Hepatocyte (in vitro differentiated cells): ENCODE results near the gene SLTM. TPM values are rescaled to one million over a fixed set of nuclear protein-coding genes. Genes with fewer than 3 reads are reported as not detected.

Source experiments
- DNase-seq: peaks from one replicate; pipeline ENCODE4 v3.0.0-alpha.2; 2016; ENCODE audit warnings: low spot score
- H2AFZ ChIP-seq: fragments of 200-600 bp; sonication (generic); 2 replicates; pipeline ENCODE4 v1.6.0; 2016; ENCODE audit warnings: antibody characterized with exemption, mild to moderate bottlenecking
- H3K27ac ChIP-seq: fragments of 200-600 bp; sonication (generic); 2 replicates; pipeline ENCODE4 v1.5.1; 2016; ENCODE audit warnings: mild to moderate bottlenecking
- H3K27me3 ChIP-seq: fragments of 200-600 bp; sonication (generic); 2 replicates; pipeline ENCODE4 v1.6.1; 2016
- H3K36me3 ChIP-seq: fragments of 200-600 bp; sonication (generic); replicated peaks from 2 replicates; pipeline ENCODE4 v1.5.1; 2016; ENCODE audit warnings: low read depth; ENCODE audit not compliant: insufficient read depth
- H3K4me1 ChIP-seq: fragments of 200-600 bp; sonication (generic); 2 replicates; pipeline ENCODE4 v1.5.1; 2016; ENCODE audit warnings: mild to moderate bottlenecking, moderate library complexity; ENCODE audit not compliant: insufficient read depth
- H3K4me2 ChIP-seq: fragments of 200-600 bp; sonication (generic); 2 replicates; pipeline ENCODE4 v1.6.0; 2016
- H3K4me3 ChIP-seq: fragments of 200-600 bp; sonication (generic); 2 replicates; pipeline ENCODE4 v1.5.1; 2016; ENCODE audit warnings: mild to moderate bottlenecking
- H3K79me2 ChIP-seq: fragments of 200-600 bp; sonication (generic); 2 replicates; pipeline ENCODE4 v1.6.0; 2017; ENCODE audit warnings: mild to moderate bottlenecking
- H3K9me2 ChIP-seq: fragments of 200-600 bp; sonication (generic); replicated peaks from 2 replicates; pipeline ENCODE4 v1.6.0; 2017; ENCODE audit warnings: mild to moderate bottlenecking; ENCODE audit not compliant: insufficient read depth
- H3K9me3 ChIP-seq: fragments of 200-600 bp; sonication (generic); 2 replicates; pipeline ENCODE4 v1.5.1; 2016; ENCODE audit warnings: low read depth, mild to moderate bottlenecking
- H4K20me1 ChIP-seq: fragments of 200-600 bp; sonication (generic); 2 replicates; pipeline ENCODE4 v1.6.0; 2016; ENCODE audit warnings: mild to moderate bottlenecking; ENCODE audit not compliant: insufficient read depth, poor library complexity, severe bottlenecking
- EZH2 ChIP-seq: fragments of 200-600 bp; sonication (generic); IDR thresholded peaks from 2 replicates; pipeline ENCODE4 v1.6.1; 2016; ENCODE audit warnings: antibody characterized with exemption, mild to moderate bottlenecking, borderline replicate concordance
- EZH2phosphoT487 ChIP-seq: fragments of 200-600 bp; sonication (generic); IDR thresholded peaks from one replicate; pipeline ENCODE4 v1.6.1; 2018; ENCODE audit warnings: antibody characterized with exemption, mild to moderate bottlenecking, low read depth, moderate library complexity; ENCODE audit not compliant: unreplicated experiment, severe bottlenecking
- WGBS: methylation state at CpG from one replicate; pipeline ENCODE4 v1.1.6; 2016; ENCODE audit warnings: low lambda C conversion rate; ENCODE audit errors: missing lambda C conversion rate; 5-methylcytosine and 5-hydroxymethylcytosine counted together
- polyA plus RNA-seq: library from polyadenylated mRNA; unstranded; fragments of >200 nt; fragmentation: Nextera tagmentation; extraction: Ambion mirVana; gene quantifications from 2 replicates; pipeline ENCODE4 v1.2.1, GENCODE V29; 2016
- total RNA-seq: library from RNA; depleted of rRNA; stranded (reverse); fragments of >200 nt; gene quantifications from 2 replicates; pipeline ENCODE4 v1.2.3, GENCODE V29; 2014
- TF ChIP-seq, protein P1 (sequence below): fragments of 200-600 bp; sonication (generic); IDR thresholded peaks from 2 replicates; pipeline ENCODE4 v1.5.1; 2016; ENCODE audit warnings: antibody characterized with exemption, mild to moderate bottlenecking; ENCODE audit not compliant: poor library complexity

The SLTM gene
- total and polyA plus RNA-seq, 2 experiments from 2014 or later = 73.0 to 75.0 TPM

DNA sequence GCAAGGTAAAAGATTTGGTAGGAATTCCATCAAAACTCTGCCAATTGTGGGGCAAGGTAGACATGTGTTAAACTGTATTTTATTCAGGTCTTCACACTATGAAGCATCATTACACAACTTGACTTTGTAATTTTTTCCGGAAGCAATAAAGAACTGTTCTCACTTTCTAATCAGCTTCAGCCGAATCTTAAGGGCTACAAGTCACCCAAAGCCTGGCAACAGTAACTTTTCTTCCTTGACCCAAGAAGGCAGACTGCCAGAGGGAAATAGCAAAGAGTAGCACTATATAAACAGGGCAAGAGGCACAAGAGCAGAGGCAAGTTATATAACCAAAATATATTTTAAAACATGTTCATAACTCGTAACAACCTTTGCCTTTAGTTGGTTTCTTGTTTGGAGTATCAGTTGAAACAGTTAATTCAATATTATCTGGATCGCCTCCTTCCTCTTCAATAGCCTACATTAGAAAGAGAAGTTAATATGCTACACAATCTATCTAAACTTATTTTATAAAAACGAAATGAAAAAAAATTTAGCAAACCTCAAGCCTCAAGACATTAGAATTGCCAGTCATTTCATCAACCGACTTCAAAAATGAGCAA lies 1.4 kb downstream of the SLTM start:
- H3K27ac ChIP-seq = peak overlapping the region; percentile 100
- peak; percentile 29 for DNase-seq
- peaks cover 35% of the 10 kb centered on the region for H4K20me1 ChIP-seq

DNA sequence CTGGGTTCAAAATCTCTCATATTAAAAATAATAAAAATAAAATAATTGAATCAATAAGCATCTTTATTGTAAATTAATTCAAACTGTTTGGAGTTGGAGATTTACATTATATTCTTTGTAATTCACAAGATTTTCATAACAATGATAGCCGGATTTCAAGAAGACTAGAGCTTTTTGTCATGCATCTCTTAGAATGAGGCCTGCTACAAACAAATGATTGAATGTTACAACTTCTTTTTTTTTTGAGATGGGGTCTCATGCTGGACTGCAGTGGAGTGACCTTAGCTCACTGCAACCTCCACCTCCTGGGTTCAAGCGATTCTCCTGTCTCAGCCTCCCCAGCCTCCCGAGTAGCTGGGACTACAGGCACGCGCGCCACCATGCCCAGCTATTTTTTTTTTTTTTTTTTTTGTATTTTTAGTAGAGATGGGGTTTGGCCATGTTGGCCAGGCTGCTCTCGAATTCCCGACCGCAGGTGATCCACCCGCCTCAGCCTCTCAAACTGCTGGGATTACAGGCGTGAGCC lies 3.5 kb downstream of the SLTM start:
- Histone ChIP-seq H3K4me2 (no peak overlapping the region), H3K4me3 (no peak overlapping the region), H3K79me2 (peaks cover 79% of the 10 kb centered on the region), H3K9me3 (no peaks in the 10 kb centered on the region), H4K20me1 (peaks cover 42% of the 10 kb centered on the region), H3K27ac (no peak overlapping the region), H3K9me2 (no peaks in the 10 kb centered on the region), H3K36me3 (no peaks in the 10 kb centered on the region), H2AFZ (no peak overlapping the region), H3K27me3 (no peaks in the 10 kb centered on the region), H3K4me1 (peaks cover 17% of the 10 kb centered on the region)
- TF ChIP-seq EZH2phosphoT487 (no peak), EZH2 (no peak)
- TF ChIP-seq, protein P1, sequence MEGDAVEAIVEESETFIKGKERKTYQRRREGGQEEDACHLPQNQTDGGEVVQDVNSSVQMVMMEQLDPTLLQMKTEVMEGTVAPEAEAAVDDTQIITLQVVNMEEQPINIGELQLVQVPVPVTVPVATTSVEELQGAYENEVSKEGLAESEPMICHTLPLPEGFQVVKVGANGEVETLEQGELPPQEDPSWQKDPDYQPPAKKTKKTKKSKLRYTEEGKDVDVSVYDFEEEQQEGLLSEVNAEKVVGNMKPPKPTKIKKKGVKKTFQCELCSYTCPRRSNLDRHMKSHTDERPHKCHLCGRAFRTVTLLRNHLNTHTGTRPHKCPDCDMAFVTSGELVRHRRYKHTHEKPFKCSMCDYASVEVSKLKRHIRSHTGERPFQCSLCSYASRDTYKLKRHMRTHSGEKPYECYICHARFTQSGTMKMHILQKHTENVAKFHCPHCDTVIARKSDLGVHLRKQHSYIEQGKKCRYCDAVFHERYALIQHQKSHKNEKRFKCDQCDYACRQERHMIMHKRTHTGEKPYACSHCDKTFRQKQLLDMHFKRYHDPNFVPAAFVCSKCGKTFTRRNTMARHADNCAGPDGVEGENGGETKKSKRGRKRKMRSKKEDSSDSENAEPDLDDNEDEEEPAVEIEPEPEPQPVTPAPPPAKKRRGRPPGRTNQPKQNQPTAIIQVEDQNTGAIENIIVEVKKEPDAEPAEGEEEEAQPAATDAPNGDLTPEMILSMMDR = no peak
- DNase-seq = no peak
- 96% methylated on average over 11 of the region's 11 CpGs for WGBS

More for the DNA sequence above, 1.4 kb downstream of the SLTM start:
- H3K27me3 ChIP-seq = no peaks in the 10 kb centered on the region
- peaks cover 17% of the 10 kb centered on the region for H3K4me1 ChIP-seq
- peak overlapping the region; percentile 95 for H3K4me3 ChIP-seq
- no peaks in the 10 kb centered on the region for H3K9me2 ChIP-seq
- H3K79me2 ChIP-seq = peaks cover 58% of the 10 kb centered on the region
- 1% methylated on average over 6 of the region's 6 CpGs for whole genome bisulfite sequencing
- no peaks in the 10 kb centered on the region for H3K9me3 ChIP-seq
- H2AFZ ChIP-seq = peak overlapping the region; percentile 92
- peak overlapping the region; percentile 78 for H3K4me2 ChIP-seq
- no peaks in the 10 kb centered on the region for H3K36me3 ChIP-seq
- TF ChIP-seq, protein P1 = no peak
- no peak for TF ChIP-seq EZH2
- TF ChIP-seq EZH2phosphoT487 = no peak

DNA sequence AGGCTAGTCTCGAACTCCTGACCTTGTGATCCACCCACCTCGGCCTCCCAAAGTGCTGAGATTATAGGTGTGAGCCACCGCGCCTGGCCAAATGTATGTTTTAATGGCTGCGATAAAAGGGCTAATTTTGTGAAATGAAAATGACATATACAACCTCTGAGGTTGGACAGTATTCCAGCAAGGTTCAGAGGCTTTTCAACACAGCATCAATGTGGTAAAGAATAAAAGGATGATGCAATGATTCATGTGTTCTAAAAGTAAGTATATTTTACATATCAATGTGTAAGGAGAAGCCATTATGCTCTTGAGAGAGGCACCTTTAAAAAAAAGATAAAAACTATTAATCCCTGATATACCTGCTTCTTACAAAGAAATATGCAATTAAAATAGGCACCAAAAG lies 6.7 kb downstream of the SLTM start:
- peaks cover 61% of the 10 kb centered on the region for H4K20me1 ChIP-seq
- DNase-seq = no peak
- H2AFZ ChIP-seq = no peak overlapping the region
- no peak overlapping the region for H3K4me2 ChIP-seq
- 97% methylated on average over 5 of the region's 5 CpGs for WGBS
- H3K27me3 ChIP-seq = no peaks in the 10 kb centered on the region
- H3K4me1 ChIP-seq = peaks cover 13% of the 10 kb centered on the region
- H3K9me2 ChIP-seq = no peaks in the 10 kb centered on the region
- no peak overlapping the region for H3K27ac ChIP-seq
- no peaks in the 10 kb centered on the region for H3K36me3 ChIP-seq
- H3K79me2 ChIP-seq = peaks cover 96% of the 10 kb centered on the region
- H3K4me3 ChIP-seq = no peak overlapping the region
- H3K9me3 ChIP-seq = no peaks in the 10 kb centered on the region
- TF ChIP-seq, protein P1 = no peak
- no peak for TF ChIP-seq EZH2phosphoT487
- no peak for TF ChIP-seq EZH2
